ENCODE data around the gene EXOC6B.

EXOC6B gene

GRCh38 chr2:72457801-72458516 lies 367.9 kb downstream of the EXOC6B start:
- H3K4me3 ChIP-seq (ENCODE audit: low read depth, low read length): no peak overlapping the region
- no peak overlapping the region for H3K27ac ChIP-seq (ENCODE audit: extremely low read depth, low read depth, low read length)
- TF ChIP-seq ZNF121 (tag by site-specific recombination; IDR thresholded peaks at IDR 0.05) (no peak), BCL6B (tag by site-specific recombination; IDR thresholded peaks at IDR 0.05) (0 out of 2 replicates have a peak, but pooled peaks have one; percentile 24)
- CTCF ChIA-PET: no interaction called here
- H3K36me3 ChIP-seq (ENCODE audit: control insufficient read depth in 2 of 2, insufficient read depth in 1 of 2, low read length in 2 of 2): peaks cover 0 to 4% of the 10 kb centered on the region in 2 experiments; a peak in 1 of 3 replicates
- no peaks in the 10 kb centered on the region for H3K4me1 ChIP-seq (ENCODE audit: control insufficient read depth, insufficient read depth, low read length)
- POLR2A ChIA-PET: no interaction called here
- H3K9me3 ChIP-seq (ENCODE audit: control insufficient read depth, insufficient read depth, low read depth, low read length): no peaks in the 10 kb centered on the region

- H3K9me3 ChIP-seq (ENCODE audit: control insufficient read depth, insufficient read depth, low read depth, low read length): no peaks in the 10 kb centered on the region
- no peaks in the 10 kb centered on the region for H3K4me1 ChIP-seq (ENCODE audit: control insufficient read depth, insufficient read depth, low read length)
- no peak overlapping the region for H3K27ac ChIP-seq (ENCODE audit: extremely low read depth, low read depth, low read length)
- no peak overlapping the region for H3K4me3 ChIP-seq (ENCODE audit: low read depth, low read length)
- no peaks in the 10 kb centered on the region for H3K36me3 ChIP-seq (ENCODE audit: control insufficient read depth in 2 of 2, insufficient read depth in 1 of 2, low read length in 2 of 2)
- POLR2A ChIA-PET: no interaction called here
- no peak for TF ChIP-seq MYNN (tag by site-specific recombination; IDR thresholded peaks at IDR 0.05; ENCODE audit: borderline replicate concordance)
- no peak for TF ChIP-seq ZNF184 (tag by site-specific recombination; IDR thresholded peaks at IDR 0.05)
- TF ChIP-seq HOXD13 (CRISPR knock-in tag; IDR thresholded peaks at IDR 0.05; ENCODE audit: borderline replicate concordance): no peak
- no peak for TF ChIP-seq SP2 (tag by site-specific recombination; IDR thresholded peaks at IDR 0.05)
- no peak for TF ChIP-seq ZBTB17 (tag by site-specific recombination; IDR thresholded peaks at IDR 0.05)
- TF ChIP-seq ZNF26 (tag by site-specific recombination; IDR thresholded peaks at IDR 0.05): no peak
- no peak for TF ChIP-seq ZNF791 (tag by site-specific recombination; IDR thresholded peaks at IDR 0.05)
- TF ChIP-seq ZNF146 (tag by site-specific recombination; IDR thresholded peaks at IDR 0.05): no peak
- TF ChIP-seq ZNF549 (tag by site-specific recombination; IDR thresholded peaks at IDR 0.05): no peak
- no peak for TF ChIP-seq FEZF1 (tag by site-specific recombination; IDR thresholded peaks at IDR 0.05)
- TF ChIP-seq ZNF18 (tag by site-specific recombination; IDR thresholded peaks at IDR 0.05): no peak
- no peak for TF ChIP-seq ZIC2 (tag by site-specific recombination; IDR thresholded peaks at IDR 0.05)
- TF ChIP-seq ZSCAN30 (tag by site-specific recombination; IDR thresholded peaks at IDR 0.05): no peak
- no peak for TF ChIP-seq ZNF311 (tag by site-specific recombination; IDR thresholded peaks at IDR 0.05; ENCODE audit: borderline replicate concordance)
- no peak for TF ChIP-seq ZNF10 (tag by site-specific recombination; IDR thresholded peaks at IDR 0.05)
- TF ChIP-seq ZBTB20 (tag by site-specific recombination; IDR thresholded peaks at IDR 0.05): no peak
- CTCF ChIA-PET: interaction anchor here (0.9 kb wide), 1 partner anchor 126 kb away, joined by 6 read pairs; no protein-coding TSS in a partner anchor
Observed at GRCh38 chr2:72454189-72454588, 371.6 kb downstream of the EXOC6B start.

- Histone ChIP-seq H3K36me3 (ENCODE audit: control insufficient read depth in 2 of 2, insufficient read depth in 1 of 2, low read length in 2 of 2) (no peaks in the 10 kb centered on the region), H3K9me3 (ENCODE audit: control insufficient read depth, insufficient read depth, low read depth, low read length) (no peaks in the 10 kb centered on the region), H3K4me1 (ENCODE audit: control insufficient read depth, insufficient read depth, low read length) (no peaks in the 10 kb centered on the region), H3K27ac (ENCODE audit: extremely low read depth, low read depth, low read length) (no peak overlapping the region), H3K4me3 (ENCODE audit: low read depth, low read length) (no peak overlapping the region)
- ChIA-PET CTCF (no interaction called here), POLR2A (no interaction called here)
- TF ChIP-seq ZNF561 (tag by site-specific recombination; IDR thresholded peaks at IDR 0.05; ENCODE audit: borderline replicate concordance) (no peak), SP3 (tag by site-specific recombination; IDR thresholded peaks at IDR 0.05) (no peak), ZNF324 (tag by site-specific recombination; IDR thresholded peaks at IDR 0.05) (no peak)
Observed at GRCh38 chr2:72442270-72442669, 383.6 kb downstream of the EXOC6B start.
